A204.1 (cell line): ENCODE data around the gene MAD1L1.

ENCODE experiments used
- FAIRE-seq: peaks from 2 replicates; lab custom pipeline; 2012; peaks lifted over from hg19 to GRCh38; lab: Jason Lieb, UNC

The MAD1L1 gene

GRCh38 chr7:2024567-2024918, 208.2 kb downstream of the MAD1L1 start:
- FAIRE-seq, result no peak

GRCh38 chr7:2023877-2024566, 208.7 kb downstream of the MAD1L1 start:
- FAIRE-seq, result no peak

- FAIRE-seq, result no peak
These were observed 210.0 kb downstream of the MAD1L1 start for GRCh38 chr7:2022737-2023250.

GRCh38 chr7:2022021-2022409, 210.7 kb downstream of the MAD1L1 start:
- no peak for FAIRE-seq

GRCh38 chr7:2019711-2020511, 212.8 kb downstream of the MAD1L1 start:
- FAIRE-seq, result no peak

- FAIRE-seq, result no peak
These were observed 213.4 kb downstream of the MAD1L1 start for GRCh38 chr7:2019461-2019710.

GRCh38 chr7:2018569-2019460, 213.9 kb downstream of the MAD1L1 start:
- no peak for FAIRE-seq

GRCh38 chr7:2017914-2018568, 214.7 kb downstream of the MAD1L1 start:
- FAIRE-seq, result no peak

- no peak for FAIRE-seq
These were observed 215.3 kb downstream of the MAD1L1 start for GRCh38 chr7:2017481-2017891.

- no peak for FAIRE-seq
These were observed 215.8 kb downstream of the MAD1L1 start for GRCh38 chr7:2016761-2017480.

- FAIRE-seq, result no peak
These were observed 216.6 kb downstream of the MAD1L1 start for GRCh38 chr7:2016021-2016631.

GRCh38 chr7:2015251-2015871, 217.4 kb downstream of the MAD1L1 start:
- FAIRE-seq, result no peak

- no peak for FAIRE-seq
These were observed 218.1 kb downstream of the MAD1L1 start for GRCh38 chr7:2014391-2015241.

- FAIRE-seq, result no peak
These were observed 219.1 kb downstream of the MAD1L1 start for GRCh38 chr7:2013381-2014311.

GRCh38 chr7:2012981-2013380, 219.8 kb downstream of the MAD1L1 start:
- no peak for FAIRE-seq

GRCh38 chr7:2012044-2012900, 220.5 kb downstream of the MAD1L1 start:
- FAIRE-seq, result no peak

- FAIRE-seq, result no peak
These were observed 221.3 kb downstream of the MAD1L1 start for GRCh38 chr7:2011266-2012043.
